ENCODE measurements around the gene THSD4.
"Not testable (repeated sequence)": the region's sequence is repeated elsewhere in the genome, so short reads cannot be mapped to it uniquely, and the experiment has no call there.

THSD4 gene

DNA sequence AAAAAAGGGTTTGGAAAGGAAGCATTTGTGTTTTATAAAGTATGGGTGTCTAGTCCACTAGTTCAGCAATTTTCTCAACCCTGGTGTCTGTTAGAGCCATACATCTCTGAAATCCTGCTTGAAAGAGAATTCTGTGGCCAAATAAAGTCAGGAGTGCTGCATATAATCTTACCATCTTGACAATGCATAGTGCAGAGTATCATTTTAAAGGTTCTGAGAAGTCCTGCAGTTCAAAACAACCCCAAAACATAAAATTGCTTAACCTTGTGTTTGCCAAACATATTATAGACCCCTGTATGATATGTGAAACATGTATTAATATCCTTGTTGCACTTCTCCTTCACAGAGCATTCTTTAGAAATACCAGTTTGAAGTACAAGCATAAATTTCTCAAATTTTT is 191.3 kb downstream of the THSD4 start:
- no peak for DNase-seq (ENCODE audit: low spot score)
- TF ChIP-seq, protein P1, sequence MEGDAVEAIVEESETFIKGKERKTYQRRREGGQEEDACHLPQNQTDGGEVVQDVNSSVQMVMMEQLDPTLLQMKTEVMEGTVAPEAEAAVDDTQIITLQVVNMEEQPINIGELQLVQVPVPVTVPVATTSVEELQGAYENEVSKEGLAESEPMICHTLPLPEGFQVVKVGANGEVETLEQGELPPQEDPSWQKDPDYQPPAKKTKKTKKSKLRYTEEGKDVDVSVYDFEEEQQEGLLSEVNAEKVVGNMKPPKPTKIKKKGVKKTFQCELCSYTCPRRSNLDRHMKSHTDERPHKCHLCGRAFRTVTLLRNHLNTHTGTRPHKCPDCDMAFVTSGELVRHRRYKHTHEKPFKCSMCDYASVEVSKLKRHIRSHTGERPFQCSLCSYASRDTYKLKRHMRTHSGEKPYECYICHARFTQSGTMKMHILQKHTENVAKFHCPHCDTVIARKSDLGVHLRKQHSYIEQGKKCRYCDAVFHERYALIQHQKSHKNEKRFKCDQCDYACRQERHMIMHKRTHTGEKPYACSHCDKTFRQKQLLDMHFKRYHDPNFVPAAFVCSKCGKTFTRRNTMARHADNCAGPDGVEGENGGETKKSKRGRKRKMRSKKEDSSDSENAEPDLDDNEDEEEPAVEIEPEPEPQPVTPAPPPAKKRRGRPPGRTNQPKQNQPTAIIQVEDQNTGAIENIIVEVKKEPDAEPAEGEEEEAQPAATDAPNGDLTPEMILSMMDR (IDR thresholded peaks at IDR 0.05; ENCODE audit: extremely low read depth, missing control alignments): no peak

DNA sequence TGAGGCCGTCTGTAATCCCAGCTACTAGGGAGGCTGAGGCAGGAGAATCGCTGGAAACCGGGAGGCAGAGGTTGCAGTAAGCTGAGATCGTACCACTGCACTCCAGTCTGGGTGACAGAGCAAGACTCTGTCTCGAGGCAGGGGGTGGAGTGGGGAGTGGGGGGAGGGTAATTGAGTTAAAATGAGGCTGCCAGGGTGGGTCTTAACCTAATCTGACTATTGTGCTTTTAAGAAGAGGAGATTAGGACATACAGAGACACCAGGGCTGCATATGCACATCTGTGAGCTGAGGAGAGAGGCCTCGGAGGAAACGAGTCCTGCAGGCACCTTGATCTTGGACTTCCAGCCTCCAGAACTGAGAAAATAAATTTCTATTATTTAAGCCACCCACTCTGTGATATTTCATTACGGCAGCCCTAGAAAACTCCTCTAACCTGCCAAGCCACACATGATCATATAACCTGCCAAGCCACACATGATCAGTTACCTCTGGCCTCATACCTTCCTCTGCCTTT is 197.0 kb downstream of the THSD4 start:
- TF ChIP-seq, protein P1 (IDR thresholded peaks at IDR 0.05; ENCODE audit: extremely low read depth, missing control alignments): no peak
- DNase-seq (ENCODE audit: low spot score): no peak

DNA sequence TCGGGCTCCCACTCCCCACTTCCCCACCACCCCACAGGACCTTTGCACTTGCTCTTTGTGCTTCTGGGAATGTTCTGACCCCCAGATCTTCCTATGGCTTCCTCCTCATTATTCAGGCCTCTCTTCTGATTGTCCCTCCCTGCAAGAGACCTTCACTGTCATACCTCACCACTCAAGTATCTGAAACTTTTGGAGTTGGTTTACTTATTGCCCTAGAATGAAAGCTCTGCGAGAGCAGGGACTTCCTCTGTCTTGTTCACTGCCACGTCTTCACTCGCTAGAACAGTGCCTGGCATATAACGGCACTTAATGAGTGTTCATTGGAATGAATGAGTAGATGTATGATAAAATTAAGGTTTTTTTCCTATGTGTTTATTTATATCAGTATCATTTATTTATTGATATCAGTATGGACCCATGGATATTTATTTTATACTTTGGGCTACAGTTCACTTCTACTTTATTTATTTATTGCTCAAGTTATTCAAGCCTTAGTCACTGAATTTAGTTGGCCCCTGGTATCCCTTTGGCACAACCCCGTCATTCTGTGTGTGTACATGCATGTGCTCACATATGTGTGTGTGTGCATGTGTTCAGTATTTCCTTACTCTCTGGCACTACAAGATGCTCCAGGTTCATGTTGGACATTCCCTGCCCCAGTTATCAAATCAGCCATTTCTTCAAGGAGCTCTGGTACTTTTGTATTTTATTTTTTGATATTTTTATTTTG is 197.6 kb downstream of the THSD4 start:
- no peak for DNase-seq (ENCODE audit: low spot score)
- TF ChIP-seq, protein P1 (IDR thresholded peaks at IDR 0.05; ENCODE audit: extremely low read depth, missing control alignments): no peak

DNA sequence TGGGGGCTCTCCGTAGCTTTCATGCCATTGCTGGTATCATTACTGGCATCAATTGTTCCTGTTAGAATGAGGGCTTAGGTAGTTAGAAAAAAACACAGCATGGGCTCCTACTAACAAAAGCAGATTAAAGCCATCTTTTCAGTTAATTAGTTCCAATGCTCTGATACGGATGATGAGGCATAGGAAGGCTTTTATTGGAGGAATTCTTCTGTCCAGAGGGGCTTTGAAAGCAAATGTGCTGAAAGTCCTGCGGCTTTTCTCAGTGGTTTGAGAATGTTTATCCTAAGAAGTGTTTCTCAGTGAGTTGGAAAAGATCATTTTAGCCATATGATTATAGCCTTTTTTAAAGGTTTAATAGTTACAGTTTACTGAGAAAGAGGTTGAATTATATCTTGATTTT is 198.5 kb downstream of the THSD4 start:
- TF ChIP-seq, protein P1 (IDR thresholded peaks at IDR 0.05; ENCODE audit: extremely low read depth, missing control alignments): no peak
- DNase-seq (ENCODE audit: low spot score): no peak

DNA sequence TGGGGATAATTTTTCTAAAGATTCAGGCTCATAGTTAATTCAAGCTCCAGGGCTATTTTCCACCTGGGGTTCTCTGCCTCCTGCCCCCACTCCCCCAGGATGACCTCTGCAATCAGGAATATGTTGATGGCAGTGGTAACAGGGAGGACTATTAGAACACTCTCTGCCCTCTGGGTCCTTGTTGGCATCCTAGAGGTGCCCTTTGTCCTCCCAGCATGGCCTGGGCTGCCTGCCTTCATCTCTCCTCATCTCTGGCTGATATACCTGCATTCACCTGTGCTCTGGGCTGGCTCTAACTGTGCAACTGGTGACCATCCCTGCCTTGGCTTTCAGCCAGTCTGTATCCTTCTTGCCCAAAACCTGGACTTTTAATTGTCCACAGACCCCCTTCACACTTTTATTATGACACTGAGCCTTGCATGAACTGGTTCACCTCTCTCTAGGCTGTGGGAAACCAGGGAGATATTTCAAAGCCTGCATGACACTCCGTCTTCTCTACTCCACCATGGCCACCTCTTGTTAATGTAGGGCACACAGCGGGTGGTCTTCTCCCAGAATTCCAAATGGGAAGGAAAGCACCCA is 199.8 kb downstream of the THSD4 start:
- TF ChIP-seq, protein P1 (IDR thresholded peaks at IDR 0.05; ENCODE audit: extremely low read depth, missing control alignments): no peak
- no peak for DNase-seq (ENCODE audit: low spot score)

DNA sequence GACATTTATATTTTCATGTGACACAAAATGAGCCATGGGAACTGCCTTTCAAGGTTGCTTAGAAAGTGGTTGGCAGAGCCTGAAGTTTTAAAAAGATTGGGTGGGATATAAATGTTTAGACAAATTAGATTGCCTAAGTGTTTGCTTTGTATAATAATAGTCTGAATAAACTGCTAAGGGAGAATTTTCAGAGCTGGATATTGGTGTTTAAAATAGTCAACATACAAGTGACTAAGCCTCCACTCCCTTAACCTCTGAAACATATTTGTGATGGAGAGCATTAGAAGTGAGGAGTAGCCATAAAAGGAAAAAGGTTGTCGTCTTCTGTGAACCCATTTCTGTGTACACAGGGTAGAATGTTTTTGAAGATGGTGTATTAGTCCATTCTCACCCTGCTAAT is 201.6 kb downstream of the THSD4 start:
- TF ChIP-seq, protein P1 (IDR thresholded peaks at IDR 0.05; ENCODE audit: extremely low read depth, missing control alignments): no peak
- no peak for DNase-seq (ENCODE audit: low spot score)

DNA sequence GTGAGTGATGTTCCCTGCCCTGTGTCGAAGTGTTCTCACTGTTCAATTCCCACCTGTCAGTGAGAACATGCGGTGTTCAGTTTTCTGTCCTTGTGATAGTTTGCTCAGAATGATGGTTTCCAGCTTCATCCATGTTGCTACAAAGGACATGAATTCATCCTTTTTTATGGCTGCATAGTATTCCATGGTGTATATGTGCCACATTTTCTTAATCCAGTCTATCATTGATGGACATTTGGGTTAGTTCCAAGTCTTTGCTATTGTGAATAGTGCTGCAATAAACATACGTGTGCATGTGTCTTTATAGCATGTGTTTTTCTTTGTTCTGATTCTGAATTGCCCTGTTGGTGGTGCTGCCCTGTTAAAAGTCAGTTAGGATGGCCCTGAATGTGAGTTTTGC is 204.2 kb downstream of the THSD4 start:
- DNase-seq (ENCODE audit: low spot score): not testable (repeated sequence)

DNA sequence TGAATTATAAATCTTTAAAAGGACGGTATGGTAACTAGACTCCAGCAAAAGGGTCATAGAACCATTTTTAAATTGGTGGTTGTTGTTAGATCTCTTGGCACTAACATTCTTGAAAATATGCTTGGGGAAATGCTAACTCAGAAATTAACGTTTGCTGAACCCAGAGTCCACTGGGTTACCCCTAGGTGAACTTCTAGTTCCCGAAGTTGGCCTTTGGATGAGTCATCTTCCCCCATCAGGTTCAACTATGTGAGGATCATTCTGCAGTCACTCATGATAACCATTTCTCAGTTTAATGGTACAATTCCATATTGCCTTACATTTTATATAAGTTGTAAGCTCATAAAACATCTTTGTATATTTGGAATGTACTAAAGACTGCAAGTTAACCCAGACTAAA is 204.7 kb downstream of the THSD4 start:
- TF ChIP-seq, protein P1 (IDR thresholded peaks at IDR 0.05; ENCODE audit: extremely low read depth, missing control alignments): no peak
- no peak for DNase-seq (ENCODE audit: low spot score)

Measured in GM20000 (cell line).